ENCODE results near the gene KCTD13.
A peak's percentile ranks its signal among the peaks of the same experiment; 100 is the strongest.
"Not testable (repeated sequence)": the region's sequence is repeated elsewhere in the genome, so short reads cannot be mapped to it uniquely, and the experiment has no call there.

KCTD13 gene, protein sequence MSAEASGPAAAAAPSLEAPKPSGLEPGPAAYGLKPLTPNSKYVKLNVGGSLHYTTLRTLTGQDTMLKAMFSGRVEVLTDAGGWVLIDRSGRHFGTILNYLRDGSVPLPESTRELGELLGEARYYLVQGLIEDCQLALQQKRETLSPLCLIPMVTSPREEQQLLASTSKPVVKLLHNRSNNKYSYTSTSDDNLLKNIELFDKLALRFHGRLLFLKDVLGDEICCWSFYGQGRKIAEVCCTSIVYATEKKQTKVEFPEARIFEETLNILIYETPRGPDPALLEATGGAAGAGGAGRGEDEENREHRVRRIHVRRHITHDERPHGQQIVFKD

DNA sequence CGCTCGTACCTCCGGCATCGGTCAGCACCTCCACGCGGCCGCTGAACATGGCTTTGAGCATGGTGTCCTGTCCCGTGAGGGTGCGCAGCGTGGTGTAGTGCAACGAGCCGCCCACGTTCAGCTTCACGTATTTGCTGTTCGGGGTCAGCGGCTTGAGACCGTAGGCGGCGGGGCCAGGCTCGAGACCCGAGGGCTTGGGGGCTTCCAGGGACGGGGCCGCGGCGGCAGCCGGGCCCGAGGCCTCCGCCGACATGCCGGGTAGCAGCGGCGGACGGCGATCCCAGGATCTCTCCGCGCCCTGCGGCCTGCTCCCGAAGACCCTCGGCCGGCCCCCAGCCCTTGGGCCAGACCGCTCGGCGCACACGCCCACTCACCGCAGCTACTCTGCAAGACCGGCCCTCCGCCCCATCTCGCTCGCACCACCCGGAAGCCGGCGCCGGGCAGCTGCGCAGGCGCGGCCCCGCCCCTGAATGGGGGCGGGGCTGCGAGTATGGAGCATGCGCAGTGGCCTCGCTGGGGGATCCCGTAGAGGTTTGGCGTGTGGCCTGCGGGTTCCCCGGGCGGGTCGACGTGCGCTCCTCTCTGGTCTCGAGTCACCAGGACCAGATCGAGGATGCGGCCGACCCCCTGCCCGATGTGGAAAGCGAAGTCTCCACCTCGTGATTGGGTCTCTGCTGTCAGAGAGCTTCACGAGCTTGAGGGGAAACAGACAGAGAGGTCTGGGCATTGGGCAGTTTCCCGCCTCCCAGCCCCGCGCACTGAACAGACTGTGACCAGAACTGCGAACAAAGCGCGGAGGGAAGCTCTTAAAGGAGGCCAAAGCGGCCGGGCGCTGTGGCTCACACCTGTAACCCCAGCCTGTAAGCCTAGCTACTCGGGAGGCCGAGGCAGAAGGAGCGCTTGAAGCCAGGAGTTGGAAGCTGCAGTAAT is at the start of gene KCTD13:
Gene KCTD13 (minus strand): TSS at position 446 of the 930 bp plus-strand sequence. CDS start 193 bp downstream, at position 253.
- peak; percentile 49 for DNase-seq (ENCODE audit: low read depth, low spot score)

DNA sequence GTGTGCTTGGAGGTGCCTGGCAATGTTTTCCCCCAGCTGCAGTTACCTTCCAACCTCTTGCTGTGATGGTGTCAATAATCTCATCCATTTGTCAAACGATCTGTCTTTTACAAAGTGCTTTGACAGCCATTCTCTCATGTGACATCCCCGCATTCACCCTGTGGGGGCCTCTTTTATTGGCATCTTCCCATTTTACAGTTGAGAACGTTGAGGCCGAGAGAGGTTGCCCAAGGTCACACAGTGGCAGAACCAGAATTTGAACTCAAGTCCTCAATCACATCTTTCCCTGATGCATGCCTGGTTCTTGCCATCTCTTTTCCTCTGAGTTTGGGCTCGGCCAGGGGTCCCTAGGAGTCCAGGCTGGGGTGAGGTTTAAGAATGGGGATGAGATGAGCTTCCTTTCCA is 49.1 kb upstream of the KCTD13 start:
- DNase-seq (ENCODE audit: low read depth, low spot score), result no peak

DNA sequence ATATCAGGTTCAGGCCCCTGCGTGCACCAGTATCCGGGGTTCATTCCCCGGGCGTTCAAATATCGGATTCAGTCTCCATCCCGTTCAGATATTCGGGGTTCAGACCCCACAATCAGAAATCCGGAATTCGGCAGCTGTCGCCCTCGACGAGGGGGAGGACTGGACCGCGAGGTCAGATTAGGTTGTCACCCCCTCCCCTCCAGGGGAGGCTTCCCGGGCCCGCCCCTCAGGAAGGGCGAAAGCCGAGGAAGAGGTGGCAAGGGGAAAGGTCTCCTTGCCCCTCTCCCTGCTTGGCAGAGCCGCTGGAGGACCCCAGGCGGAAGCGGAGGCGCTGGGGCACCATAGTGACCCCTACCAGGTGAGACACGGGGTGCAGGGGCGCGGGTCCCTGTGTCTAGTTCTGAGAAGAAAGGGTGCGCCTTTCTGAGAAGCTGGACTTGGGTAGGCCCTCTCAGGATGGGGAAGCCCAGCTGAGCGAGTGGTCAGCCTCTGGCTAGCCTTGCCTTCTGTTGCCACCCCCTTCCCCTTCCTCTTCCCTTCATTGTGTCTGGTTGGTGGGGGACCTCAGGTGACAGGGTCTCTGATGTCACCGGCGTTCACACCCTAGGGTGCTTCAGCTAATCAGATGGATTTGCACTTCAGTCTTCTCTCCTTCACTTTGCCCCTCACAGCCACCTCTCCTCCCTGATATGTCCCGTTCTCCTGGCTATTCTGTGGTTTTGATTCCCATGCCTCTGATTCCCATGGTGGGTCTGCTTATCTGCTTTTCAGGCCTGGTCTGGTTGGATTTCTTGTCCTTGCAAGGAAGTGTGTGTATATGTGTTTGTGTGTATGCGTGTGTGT is 48.5 kb upstream of the KCTD13 start:
- DNase-seq (ENCODE audit: low read depth, low spot score), result no peak

DNA sequence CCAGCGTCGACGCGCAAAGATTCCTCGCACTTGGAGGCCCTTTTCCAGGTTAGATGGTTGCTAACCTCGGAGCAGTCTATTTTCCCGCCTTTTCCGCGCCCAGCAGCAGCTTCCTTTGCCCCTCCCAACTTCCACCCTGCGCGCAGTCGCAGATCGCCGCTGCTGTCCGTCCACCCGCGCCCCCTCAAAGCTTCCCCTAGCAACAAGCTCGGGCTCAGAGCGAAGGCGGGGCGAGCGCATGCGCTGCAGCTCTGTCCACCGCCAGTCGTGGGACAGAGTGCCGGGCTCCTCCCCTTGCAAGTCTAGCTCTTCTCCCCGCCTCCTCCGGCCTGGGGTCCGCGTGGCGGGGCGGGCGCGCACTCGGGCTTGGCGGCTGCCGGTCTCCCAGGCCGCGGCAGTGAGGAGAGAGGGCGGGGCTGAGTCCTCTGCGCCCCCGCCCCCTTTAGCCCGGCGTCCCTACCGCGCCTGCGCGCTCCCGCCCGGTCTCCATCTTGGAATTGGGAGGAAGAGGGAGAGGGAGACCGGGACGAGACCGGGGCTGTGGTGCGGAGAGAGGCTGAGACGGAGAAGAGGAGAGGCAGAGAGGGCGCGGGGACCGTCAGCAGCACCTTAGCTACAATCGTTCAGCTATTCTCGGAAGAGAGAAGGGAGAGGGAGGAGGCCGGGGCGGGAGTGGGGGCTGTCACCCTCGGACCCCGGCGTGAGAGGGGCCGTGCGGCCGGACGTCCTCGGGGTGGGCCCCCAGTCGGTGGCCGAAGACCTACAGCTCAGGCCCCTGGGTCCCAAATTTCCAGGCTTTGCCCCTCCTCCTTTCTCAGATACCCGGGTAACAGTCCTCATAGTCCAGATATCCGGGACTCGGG is 47.6 kb upstream of the KCTD13 start, which contains the start of gene TAOK2:
Gene TAOK2 (plus strand): TSS at position 485 of the 863 bp plus-strand sequence. CDS start 3,905 bp downstream, outside the sequence.
- DNase-seq (ENCODE audit: low read depth, low spot score), result peak; percentile 100

DNA sequence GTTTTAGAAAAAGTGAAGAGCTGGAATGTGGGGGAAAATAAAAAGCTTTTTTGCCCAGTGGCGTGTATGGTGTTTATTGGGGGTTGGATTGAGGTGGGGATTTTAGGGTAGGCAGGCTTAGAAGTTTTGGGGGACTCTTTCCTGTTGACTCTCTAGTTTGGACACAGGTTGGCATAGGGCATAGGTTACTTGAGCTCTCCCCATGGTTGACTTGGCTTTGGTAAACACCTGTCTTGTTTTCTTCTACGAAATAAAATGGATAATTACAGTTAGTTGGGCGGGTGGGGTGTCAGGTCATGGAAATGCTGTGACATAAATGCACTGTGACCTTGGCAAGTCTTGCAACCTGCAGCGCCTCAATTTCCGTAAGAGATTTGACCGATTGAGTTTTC is 47.0 kb upstream of the KCTD13 start:
- no peak for DNase-seq (ENCODE audit: low read depth, low spot score)

DNA sequence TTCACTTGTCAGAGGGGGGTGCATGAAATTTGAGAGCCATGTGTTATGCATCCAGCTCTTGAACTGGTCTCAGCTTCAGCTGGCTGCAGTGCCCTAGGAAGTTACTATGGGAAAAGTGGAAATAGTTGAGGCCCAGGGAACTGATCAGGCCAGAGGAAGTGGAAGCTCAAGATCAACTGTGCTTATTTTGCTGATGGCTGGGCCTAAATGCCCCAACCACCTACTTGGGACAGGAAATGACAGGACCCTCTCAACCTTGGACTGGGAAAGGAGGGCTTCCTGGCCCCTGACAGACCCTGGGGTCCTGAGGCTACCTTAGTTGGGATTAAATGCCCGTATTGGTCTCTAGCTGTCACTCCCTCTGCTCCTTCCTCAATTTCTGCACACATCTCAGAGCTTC is 46.5 kb upstream of the KCTD13 start:
- no peak for DNase-seq (ENCODE audit: low read depth, low spot score)

DNA sequence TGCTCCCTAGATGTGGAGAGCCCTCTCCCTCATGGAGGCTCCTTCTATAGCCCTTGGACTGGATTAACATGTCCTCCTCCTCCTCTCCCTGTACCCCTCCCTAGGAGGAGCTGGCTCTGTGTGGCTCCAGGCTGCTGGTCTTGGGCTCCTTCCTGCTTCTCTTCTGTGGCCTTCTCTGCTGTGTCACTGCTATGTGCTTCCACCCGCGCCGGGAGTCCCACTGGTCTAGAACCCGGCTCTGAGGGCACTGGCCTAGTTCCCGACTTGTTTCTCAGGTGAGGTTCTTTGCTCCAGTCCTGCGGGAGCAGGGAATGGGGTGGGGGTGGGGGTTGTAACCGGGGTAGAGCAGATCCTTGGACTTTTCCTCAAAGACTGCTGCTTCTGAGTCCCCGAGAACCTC is 45.3 kb upstream of the KCTD13 start:
- DNase-seq (ENCODE audit: low read depth, low spot score), result no peak

DNA sequence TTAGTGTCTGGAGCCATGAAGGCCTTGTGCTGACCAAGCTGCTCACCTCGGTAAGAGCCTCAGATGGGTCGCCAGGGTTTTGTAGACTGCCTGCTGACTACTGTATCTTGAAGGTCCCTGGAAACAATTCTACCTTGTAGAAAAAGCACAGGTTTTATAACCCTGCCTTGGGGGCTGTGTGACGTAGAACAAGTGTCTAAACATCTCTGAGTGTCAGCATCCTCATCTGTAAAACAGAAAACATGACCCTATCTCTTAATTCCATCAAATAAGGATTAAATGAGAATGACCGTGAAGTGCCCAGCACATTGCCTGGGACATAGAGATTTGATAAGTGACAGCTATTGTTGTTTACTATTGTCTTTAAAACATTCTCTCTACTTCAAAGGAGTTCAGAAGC is 42.2 kb upstream of the KCTD13 start:
- no peak for DNase-seq (ENCODE audit: low read depth, low spot score)

DNA sequence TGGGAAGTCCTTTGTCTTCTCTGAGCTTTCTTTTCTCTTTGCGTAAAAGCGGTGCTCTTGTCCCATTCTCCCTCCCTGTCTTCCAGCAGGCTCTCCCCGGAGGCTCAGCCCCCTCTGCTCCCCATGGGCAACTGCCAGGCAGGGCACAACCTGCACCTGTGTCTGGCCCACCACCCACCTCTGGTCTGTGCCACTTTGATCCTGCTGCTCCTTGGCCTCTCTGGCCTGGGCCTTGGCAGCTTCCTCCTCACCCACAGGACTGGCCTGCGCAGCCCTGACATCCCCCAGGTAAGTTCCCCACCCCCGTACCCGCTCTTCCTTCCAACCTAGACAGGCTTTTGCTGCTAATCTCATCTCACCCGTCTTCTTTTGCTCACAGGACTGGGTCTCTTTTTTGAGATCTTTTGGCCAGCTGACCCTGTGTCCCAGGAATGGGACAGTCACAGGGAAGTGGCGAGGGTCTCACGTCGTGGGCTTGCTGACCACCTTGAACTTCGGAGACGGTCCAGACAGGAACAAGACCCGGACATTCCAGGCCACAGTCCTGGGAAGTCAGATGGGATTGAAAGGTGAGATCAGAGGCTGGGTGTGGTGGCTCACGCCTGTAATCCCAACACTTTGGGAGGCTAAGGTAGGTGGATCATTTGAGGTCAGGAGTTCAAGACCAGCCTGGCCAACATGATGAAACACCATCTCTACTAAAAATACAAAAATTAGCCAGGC is 37.2 kb upstream of the KCTD13 start:
- no peak for DNase-seq (ENCODE audit: low read depth, low spot score)

DNA sequence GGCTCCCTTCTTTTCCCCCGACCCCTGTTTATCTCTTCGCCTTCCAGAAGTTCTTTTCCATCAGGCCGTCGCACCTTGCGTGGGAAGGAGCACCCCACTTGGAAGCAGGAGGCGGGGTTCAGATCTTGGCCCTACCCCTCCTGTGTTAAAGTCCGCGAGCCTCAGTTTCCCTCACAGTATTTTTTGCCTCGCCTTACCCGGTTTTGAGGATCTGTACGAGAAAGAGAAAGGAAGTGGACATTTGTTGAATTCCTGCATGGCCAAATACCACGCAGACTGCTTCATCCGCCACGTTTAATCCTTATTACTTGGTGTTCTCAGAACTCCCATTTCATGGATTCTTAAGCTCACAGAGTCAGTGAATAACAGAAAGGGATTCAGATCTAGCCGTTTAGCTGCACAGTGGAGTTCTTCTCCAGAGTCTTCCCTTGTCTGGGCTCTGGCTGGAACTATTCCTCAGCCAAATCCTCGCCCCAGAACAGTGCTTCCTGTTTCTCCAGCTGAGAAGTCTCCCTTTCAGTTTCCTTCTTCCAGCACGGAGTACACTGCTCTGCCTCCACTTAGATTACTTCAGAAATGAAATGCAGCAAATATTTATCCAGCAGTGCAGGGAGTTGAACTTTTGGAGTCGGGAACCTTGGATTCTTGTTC is 36.4 kb upstream of the KCTD13 start:
- DNase-seq (ENCODE audit: low read depth, low spot score), result no peak

DNA sequence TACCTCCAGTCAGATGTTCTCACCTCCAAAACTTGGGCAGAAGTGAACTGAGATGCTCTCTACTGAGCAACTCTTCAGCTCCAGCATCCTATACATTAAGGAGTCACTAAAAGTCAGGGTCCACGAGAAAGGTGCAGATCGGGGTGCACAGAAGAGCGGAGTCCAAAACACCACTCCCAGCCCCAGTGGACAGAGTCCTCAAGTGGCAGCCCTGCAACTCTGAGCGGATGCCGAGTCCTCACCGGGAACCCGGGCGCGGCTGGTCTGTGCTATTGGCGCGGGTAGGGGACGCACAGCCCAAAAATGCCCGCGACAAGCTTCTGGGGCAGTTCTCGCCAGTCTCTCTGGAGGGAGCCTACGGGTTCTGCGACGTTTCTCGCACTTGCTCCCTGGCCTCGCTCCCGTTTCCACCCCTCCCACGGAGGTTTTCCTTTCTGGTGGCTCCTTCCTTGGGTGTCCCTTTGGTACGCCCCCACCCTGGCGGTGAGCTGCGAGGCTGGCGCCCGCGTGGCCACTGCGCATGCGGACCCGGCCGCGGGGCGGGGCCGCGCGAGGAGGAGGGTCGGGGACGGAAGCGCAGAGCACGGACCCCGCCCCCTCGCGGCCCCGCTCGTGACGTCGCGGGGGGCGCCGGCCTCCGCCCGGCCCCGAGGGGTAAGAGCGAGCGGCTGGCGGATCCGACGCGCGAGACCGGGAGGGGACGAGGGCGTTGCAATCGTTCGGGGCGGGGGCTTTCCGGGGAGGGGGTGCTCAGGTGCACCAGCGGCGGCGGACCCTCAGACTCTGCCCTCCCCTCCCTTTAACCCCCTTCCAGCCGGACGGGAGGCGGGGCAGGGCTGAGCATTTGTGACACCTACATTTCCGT is 35.7 kb upstream of the KCTD13 start, which contains the start of gene TMEM219:
Gene TMEM219 (plus strand): TSS at position 601 of the 865 bp plus-strand sequence. CDS start 1,065 bp downstream, outside the sequence.
- peak; percentile 66 for DNase-seq (ENCODE audit: low read depth, low spot score)

DNA sequence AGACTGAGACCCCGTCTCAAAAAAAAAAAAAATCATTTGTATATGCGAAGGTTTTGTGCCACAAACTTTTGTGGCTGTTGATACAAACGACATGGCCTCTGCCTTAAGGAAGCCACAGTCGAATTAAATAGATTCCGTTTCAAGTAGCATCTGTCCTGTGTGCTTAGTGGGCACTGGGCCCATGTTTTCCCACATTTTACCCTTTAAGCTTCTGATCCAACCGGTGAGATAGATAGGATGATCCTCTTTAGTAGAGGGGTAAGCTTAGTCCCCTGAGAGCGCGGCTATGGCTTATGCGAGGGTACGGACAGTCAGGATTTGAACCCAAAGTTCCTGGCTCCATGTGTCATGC is 35.1 kb upstream of the KCTD13 start:
- DNase-seq (ENCODE audit: low read depth, low spot score), result no peak

DNA sequence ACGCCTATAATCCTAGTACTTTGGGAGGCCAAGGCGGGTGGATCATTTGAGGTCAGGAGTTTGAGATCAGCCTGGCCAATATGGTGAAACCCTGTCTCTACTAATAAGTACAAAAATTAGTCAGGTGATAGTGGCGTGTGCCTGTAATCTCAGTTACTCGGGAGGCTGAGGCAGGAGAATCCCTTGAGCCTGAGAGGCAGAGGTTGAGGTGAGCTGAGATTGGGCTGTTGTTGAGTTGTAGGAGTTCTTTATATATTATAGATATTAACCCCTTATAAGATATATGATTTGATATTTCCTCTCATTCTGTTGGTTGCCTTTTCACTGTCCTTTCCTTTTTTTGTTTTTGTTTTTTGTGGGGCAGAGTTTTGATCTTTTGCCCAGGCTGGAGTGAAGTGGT is 33.8 kb upstream of the KCTD13 start:
- not testable (repeated sequence) for DNase-seq (ENCODE audit: low read depth, low spot score)

DNA sequence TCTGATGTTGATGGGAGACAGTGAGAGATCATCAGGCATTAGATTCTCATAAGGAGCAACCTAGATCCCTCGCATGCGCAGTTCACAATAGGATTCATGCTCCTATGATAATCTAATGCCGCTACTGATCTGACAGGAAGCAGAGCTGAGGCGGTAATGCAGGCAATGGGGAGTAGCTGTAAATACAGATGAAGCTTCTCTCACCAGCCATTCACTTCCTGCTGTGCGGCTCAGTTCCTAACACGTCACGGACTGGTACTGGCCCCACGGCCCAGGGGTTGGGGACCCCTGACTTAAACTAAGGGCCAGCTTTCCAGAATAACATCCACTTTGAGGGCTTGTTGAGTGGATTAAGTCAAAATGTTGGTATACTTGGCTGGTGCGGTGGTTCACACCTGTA is 33.3 kb upstream of the KCTD13 start:
- DNase-seq (ENCODE audit: low read depth, low spot score), result no peak

DNA sequence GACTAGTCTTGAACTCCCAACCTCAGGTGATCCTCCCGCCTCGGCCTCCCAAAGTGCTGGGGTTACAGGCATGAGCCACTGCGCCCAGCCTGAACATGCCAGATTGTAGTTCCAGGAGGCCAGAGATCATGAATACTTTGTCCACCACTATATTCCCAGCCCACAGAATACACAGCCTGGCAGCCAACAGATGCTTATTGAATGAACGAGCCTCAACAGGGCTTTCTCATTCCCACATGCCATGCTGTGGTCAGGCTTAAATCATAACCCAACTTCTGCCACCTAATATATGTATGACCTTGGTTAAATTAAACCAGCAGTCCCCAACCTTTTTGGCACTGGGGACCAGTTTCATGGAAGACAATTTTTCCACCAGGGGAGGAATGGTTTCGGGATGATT is 32.7 kb upstream of the KCTD13 start:
- no peak for DNase-seq (ENCODE audit: low read depth, low spot score)

DNA sequence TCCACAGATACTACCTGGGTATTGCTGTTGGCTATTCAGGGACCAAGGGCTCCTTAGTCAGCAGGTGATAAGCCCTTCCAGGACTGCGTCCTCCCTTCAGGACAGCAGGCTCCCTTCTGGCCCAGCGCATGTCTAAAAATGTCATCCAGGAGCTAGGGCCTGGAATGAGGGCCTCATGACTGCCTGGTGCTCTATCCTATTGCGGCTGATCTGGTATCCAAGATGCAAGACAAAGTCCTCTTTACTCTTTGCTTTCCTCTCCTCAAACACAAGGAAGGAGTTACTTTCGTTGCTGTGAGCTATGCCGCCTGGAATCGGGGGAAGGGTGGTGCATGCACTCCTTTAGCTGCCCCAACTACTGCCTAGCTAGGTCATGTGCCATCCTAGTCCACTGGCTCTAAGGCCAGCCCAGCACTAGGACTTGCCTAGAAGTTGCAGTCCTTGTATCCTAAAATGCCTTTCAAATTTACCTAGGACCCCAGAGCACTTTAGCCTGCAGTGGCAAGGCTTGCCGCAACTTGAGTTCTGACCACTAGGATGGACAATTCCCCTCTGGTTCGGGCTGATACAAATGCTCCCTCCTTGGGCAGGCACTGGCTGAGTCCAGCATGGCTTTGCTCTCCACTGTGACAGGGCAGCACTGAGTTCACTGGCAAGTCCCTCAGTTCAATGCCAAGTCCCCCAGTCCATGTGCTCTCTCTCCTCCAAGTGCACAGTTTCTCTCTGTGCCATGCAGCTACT is 25.8 kb upstream of the KCTD13 start:
- no peak for DNase-seq (ENCODE audit: low read depth, low spot score)

DNA sequence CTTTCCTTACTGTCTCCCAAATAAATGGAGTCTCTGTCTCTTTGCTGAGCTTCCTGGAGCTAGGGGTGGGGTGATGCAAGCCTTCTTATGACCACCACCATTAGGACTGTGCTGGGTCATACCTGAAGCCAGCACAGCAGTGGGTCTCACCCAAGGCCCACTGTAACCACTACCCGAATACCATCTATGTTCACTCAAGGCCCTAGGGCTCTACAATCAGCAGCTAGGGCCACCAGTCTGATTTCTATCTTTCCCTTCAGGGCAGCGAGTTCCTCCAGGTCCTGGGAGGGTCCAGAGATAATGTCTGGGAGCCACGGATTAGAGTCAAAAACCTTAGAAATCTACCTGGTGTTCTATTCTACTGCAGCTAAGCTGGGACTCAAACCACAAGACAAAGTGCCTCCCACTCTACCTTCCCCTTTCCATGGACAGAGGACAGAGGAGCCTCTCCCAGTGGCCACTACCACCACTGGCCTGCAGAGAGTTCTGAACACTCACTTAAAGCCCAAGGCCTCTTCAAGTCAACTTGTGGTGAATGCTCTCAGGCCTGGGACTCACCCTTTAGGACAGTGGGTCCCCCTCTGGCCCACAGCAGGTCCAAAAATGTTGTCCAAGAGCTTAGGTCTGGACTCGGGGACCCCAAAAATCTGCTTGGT is 24.9 kb upstream of the KCTD13 start:
- no peak for DNase-seq (ENCODE audit: low read depth, low spot score)
